Right atrium auricular region (tissue), 2 donors: Measurements from ENCODE around the gene SKA1. TPM values are rescaled to one million over a fixed set of nuclear protein-coding genes. Genes with fewer than 3 reads are reported as not detected.

Experiments
- DNase-seq: peaks from one replicate; pipeline ENCODE4 v3.0.0-alpha.2; 2019; ENCODE audit warnings: low spot score
- H3K27ac ChIP-seq, 2 donors: fragments of 200-600 bp; sonication (generic); 1 replicate in 1 of 2; 2 replicates in 1 of 2; pipeline ENCODE4 v1.5.1; 2016 to 2019
- H3K27me3 ChIP-seq, 2 donors: fragments of 200-600 bp; sonication (generic); one replicate each; pipeline versions ENCODE4 v1.5.1 to v1.6.0; 2017 to 2019
- H3K36me3 ChIP-seq: fragments of 200-600 bp; sonication (generic); one replicate; pipeline ENCODE4 v1.5.1; 2016
- H3K4me1 ChIP-seq, 2 donors: fragments of 200-600 bp; sonication (generic); one replicate each; pipeline versions ENCODE4 v1.5.1 to v1.6.0; 2017 to 2019
- H3K4me3 ChIP-seq, 2 donors: fragments of 200-600 bp; sonication (generic); 1 replicate in 1 of 2; 2 replicates in 1 of 2; pipeline ENCODE4 v1.5.1; 2017 to 2019; ENCODE audit warnings: mild to moderate bottlenecking in 1 of 2, moderate library complexity in 1 of 2
- H3K9me3 ChIP-seq, 2 donors: fragments of 200-600 bp; sonication (generic); one replicate each; pipeline ENCODE4 v1.5.1; 2019
- CTCF ChIP-seq, 2 donors: fragments of 200-600 bp; sonication (generic); IDR thresholded peaks; one replicate each; pipeline ENCODE4 v1.5.1; 2019; ENCODE audit warnings: antibody characterized with exemption in 2 of 2
- total RNA-seq, 2 donors: library from RNA; depleted of rRNA; stranded (reverse); fragments of >200 nt; gene quantifications; one replicate each; pipeline ENCODE4 v1.1.0, GENCODE V29; 2016

SKA1 gene
- total RNA-seq, 2 donors from 2014 or later = 0.78 TPM; not detected in 1

GRCh38 chr18:50372743-50373142 is 2.1 kb upstream of the SKA1 start:
- H3K4me3 ChIP-seq = no peak overlapping the region
- peaks cover 0 to 9% of the 10 kb centered on the region in 2 donors for H3K4me1 ChIP-seq
- H3K27ac ChIP-seq = no peak overlapping the region
- no peaks in the 10 kb centered on the region for H3K36me3 ChIP-seq
- H3K27me3 ChIP-seq = no peaks in the 10 kb centered on the region
- no peak for TF ChIP-seq CTCF (IDR thresholded peaks at IDR 0.05)
- DNase-seq = no peak
- peaks cover 0 to 15% of the 10 kb centered on the region in 2 donors for H3K9me3 ChIP-seq

GRCh38 chr18:50373561-50374219 is 1.2 kb upstream of the SKA1 start:
- Histone ChIP-seq H3K4me3 (no peak overlapping the region), H3K4me1 (peaks cover 0 to 9% of the 10 kb centered on the region in 2 donors), H3K36me3 (no peaks in the 10 kb centered on the region), H3K27me3 (no peaks in the 10 kb centered on the region), H3K27ac (peak overlapping the region in 1 of 2 donors; percentile 73), H3K9me3 (peaks cover 0 to 15% of the 10 kb centered on the region in 2 donors)
- DNase-seq = no peak
- no peak for TF ChIP-seq CTCF (IDR thresholded peaks at IDR 0.05)

GRCh38 chr18:50374220-50374752 is 560 bp upstream of the SKA1 start:
- Histone ChIP-seq H3K9me3 (peaks cover 0 to 11% of the 10 kb centered on the region in 2 donors), H3K4me1 (peaks cover 0 to 9% of the 10 kb centered on the region in 2 donors), H3K36me3 (no peaks in the 10 kb centered on the region), H3K4me3 (peak overlapping the region; percentile 29 to 57), H3K27ac (peak overlapping the region; percentile 73 to 75), H3K27me3 (no peaks in the 10 kb centered on the region)
- TF ChIP-seq CTCF (IDR thresholded peaks at IDR 0.05) = no peak
- DNase-seq = no peak

- H3K27ac ChIP-seq = no peak overlapping the region
- H3K4me3 ChIP-seq = no peak overlapping the region
- DNase-seq = no peak
- peaks cover 0 to 9% of the 10 kb centered on the region in 2 donors for H3K4me1 ChIP-seq
- H3K9me3 ChIP-seq = no peaks in the 10 kb centered on the region
- no peaks in the 10 kb centered on the region for H3K36me3 ChIP-seq
- no peak for TF ChIP-seq CTCF (IDR thresholded peaks at IDR 0.05)
- H3K27me3 ChIP-seq = no peaks in the 10 kb centered on the region
Observed at GRCh38 chr18:50377061-50377798, 2.4 kb downstream of the SKA1 start.

GRCh38 chr18:50388988-50389387 is 14.1 kb downstream of the SKA1 start:
- Histone ChIP-seq H3K36me3 (no peaks in the 10 kb centered on the region), H3K4me1 (no peaks in the 10 kb centered on the region), H3K27ac (peak overlapping the region in 1 of 2 donors; percentile 7), H3K4me3 (no peak overlapping the region), H3K9me3 (no peaks in the 10 kb centered on the region), H3K27me3 (no peaks in the 10 kb centered on the region)
- no peak for TF ChIP-seq CTCF (IDR thresholded peaks at IDR 0.05)
- DNase-seq = no peak
